Sigmoid colon (tissue), 4 donors: ENCODE results near the gene MTF2.
"Not testable (repeated sequence)": the region's sequence is repeated elsewhere in the genome, so short reads cannot be mapped to it uniquely, and the experiment has no call there.

ENCODE experiments used
- CTCF ChIP-seq, 4 experiments: fragments of 450-650 bp in 3 of 4; fragments of 200-600 bp in 1 of 4; IDR thresholded peaks; one replicate each; pipeline ENCODE4 v1.5.1; 2016 to 2019; ENCODE audit warnings: antibody characterized with exemption in 4 of 4, mild to moderate bottlenecking in 3 of 4, moderate library complexity in 2 of 4
- POLR2AphosphoS5 ChIP-seq, 4 donors: sonication (generic); formaldehyde crosslinking; IDR thresholded peaks; one replicate each; pipeline ENCODE4 v1.6.1; 2017; ENCODE audit warnings: antibody characterized with exemption in 4 of 4

GRCh38 chr1:93163314-93163713 is 84.2 kb downstream of the MTF2 start:
- TF ChIP-seq POLR2AphosphoS5, CTCF (IDR thresholded peaks at IDR 0.05): not testable (repeated sequence)
